NCI-H82 treated with DMSO at 0.1 percent for 48 hours (cell line): ENCODE data around the gene PLXDC2.
A peak's percentile ranks its signal among the peaks of the same experiment; 100 is the strongest.

Source experiments
- DNase-seq: peaks from one replicate; lab custom pipeline; 2025; ENCODE audit not compliant: unreplicated experiment; lab: John Stamatoyannopoulos, UW

PLXDC2 gene

DNA sequence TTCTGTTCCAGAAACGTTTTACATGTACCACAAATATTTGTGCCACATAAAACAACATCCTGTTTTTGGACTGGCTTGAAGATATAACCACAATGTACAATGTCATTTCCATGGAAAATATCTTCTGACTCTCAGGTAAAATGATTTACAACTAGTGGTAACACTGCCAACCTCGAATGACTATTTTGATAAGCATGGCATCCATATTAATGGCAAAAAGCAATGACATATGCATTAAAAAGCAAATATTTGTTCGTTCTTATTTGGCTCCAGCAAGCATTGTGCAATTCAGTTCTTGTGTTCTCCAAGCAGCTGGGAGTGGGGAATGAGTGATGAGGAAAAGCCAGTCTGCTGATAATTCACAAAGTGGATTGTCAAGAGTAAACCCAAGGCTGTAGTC lies 289.0 kb downstream of the PLXDC2 start:
- DNase-seq = no peak

GRCh38 chr10:20105931-20106330 lies 289.7 kb downstream of the PLXDC2 start:
- DNase-seq = no peak

- no peak for DNase-seq
Measured at GRCh38 chr10:20108021-20108420, 291.8 kb downstream of the PLXDC2 start.

DNA sequence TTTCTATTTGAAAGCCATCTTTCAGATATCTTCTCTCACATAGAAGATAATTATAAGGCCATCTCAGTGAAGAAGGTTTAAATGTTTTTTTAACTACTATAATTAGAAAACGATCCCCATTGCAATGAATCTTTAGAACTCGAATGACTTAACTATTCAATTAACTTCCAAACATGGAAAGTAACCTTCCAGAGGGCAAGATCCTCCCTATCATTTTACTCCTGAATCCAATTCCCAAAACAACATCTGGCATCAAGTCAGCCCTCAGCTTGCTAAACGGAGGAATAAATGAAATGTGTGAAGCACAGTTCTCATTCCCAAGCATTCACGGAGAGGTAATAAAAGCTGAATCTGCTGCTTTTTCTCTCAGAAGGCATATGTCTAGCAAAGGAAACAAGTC lies 293.4 kb downstream of the PLXDC2 start:
- DNase-seq = no peak

DNA sequence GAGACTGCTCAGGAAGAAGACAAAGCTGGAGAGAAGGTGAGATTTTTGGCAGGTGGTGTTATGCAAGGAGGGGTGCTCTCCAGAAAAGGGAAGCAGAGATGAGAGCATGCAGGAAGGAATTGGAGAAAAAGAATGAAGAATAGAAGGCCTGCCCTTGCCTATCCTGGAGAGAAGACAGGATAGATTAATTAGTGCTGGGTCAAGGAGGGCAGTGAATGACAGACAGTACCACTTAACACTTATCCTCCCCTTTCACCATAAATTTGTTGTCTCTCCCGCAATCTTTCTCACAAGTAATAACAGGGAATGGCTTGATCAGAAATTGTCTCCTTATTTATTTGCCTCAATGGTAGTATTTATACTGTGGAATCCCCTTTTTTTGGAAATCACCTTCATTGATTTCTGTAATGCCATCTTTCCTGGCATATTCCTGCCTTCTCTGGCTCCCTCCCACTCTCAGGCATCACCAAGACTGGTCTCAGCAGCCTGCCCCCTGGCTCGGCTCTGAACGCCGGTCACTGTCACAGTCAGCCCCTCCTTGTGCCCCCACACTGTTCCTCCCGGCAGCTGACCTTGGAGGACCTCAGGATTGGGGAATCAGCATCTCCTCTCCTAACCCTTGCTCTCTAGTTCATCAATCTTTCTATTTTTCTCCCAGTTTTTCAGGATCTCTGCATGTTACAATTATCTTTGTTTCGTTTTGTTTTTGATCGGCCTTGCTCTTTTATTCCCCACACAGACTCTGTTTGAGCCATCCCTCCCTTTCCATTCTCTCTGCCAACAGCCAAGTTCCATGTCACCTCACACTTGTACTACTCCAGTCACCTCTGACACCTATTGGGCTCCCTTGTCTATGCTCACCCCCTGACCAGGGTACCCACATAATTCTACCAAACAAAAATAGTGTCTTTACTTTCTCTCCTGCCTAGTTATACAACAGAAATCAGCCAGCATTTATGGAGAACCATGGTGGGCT lies 294.2 kb downstream of the PLXDC2 start:
- no peak for DNase-seq

DNA sequence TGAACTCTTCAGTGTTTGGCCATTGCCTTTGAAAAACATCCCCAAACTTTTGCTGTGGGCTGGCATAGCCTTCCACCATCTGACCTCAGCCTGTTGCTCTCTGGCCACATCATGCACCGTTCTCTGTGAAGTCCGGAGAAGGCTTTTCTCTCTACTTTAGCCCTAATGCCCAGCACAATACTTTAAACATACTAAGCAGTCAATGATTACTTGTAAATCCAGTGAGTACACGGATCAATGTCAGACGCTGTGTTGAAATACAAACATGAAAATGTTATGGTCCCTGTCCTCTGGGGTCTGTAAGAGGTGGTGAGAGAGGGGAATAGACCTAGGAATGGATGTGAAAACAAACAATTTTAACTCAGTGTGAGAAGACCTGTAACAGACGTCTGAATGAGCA lies 297.9 kb downstream of the PLXDC2 start:
- DNase-seq = no peak

DNA sequence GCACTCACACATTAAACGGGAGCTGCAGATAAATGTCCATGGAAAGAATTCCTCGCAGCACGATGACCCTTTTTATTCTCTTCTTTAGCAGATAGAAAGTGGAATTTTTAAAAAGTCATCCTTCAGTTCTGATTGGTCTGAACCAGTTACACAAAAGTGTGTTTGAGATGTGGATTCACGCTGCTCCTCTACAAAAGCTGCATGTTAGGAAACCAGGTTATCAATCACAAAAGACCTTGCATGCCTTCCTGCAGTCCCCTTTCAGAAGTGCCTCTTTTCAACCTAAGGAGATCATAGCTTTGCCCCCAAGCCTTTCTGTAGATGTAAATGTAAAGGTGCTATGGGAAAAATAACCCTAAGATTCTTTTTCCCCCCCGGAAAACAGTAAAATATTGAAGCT lies 299.7 kb downstream of the PLXDC2 start:
- DNase-seq = no peak

DNA sequence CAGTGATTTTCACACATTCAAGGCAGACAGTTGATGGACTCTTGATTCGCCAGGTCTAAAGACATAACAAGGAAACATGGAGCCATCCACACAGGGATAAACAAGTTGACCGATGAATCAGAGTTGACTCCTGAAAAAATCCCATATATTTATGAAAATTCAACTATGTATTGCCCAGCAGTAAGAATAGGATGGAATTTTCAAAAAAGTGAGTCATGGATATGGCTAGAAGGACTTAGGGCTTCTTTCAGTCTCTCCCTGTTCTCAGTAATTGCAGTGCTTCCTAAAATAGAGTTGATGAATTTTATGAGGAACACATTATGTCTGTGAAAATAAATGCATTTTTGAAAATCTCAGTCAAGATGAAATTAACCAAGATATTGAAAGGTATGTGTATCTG lies 301.2 kb downstream of the PLXDC2 start:
- no peak for DNase-seq

GRCh38 chr10:20118119-20118518 lies 301.9 kb downstream of the PLXDC2 start:
- no peak for DNase-seq

DNA sequence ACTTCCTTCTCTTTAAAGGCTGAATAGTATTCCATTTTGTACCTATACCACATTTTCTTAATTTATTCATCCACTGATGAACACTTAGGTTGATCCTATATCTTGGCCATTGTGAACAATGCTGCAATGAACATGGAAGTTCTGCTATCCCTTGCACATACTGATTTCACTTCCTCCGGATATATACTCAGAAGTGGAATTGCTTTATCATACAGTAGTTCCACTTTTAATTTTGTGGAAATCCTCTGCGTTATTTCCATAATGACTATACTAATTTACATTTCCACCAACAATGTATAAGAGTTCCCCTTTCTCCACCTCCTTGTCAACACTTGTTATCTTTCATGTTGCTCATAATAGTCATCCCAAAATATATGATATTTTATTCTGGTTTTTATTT lies 312.6 kb downstream of the PLXDC2 start:
- no peak for DNase-seq

DNA sequence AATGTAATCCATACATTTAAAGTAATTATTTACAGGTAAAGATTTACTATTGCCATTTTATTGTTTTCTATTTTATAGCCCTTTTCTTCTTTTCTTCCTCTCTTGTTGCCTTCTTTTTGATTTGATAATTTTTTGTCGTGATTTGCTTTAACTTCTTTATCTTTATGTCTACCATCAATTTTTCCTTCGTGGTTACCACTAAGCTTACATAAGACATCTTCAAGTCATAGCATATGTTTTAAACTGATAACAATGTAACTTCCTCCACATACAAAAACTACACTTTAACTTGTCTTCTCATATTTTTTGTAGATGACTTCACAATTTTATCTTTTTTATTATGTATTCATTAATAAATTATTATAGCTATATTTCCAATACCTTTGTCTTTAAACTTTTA lies 316.6 kb downstream of the PLXDC2 start:
- no peak for DNase-seq

DNA sequence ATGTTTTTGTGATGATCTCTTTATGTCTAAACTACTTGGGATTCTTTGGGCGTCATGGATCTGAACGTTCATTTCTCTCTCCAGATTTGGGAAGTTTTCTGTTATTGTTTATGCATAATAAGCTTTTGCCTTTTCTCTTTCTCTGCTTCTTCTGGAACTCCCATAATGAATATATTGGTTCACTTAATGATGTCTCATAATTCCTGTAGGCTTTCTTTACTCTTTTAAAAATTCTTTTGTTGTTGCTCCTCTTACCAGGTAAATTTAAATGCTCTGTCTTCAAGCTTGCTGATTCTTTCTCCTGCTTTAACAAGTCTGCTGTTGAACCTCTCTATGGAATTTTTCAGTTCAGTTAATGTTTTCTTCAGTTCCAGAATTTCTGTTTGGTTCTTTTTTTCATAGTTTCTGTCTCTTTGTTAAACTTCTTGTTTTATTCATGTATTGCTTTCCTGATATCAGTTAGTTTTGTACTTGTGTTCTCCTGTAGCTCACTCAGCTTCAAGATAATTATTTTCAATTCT lies 317.5 kb downstream of the PLXDC2 start:
- no peak for DNase-seq

DNA sequence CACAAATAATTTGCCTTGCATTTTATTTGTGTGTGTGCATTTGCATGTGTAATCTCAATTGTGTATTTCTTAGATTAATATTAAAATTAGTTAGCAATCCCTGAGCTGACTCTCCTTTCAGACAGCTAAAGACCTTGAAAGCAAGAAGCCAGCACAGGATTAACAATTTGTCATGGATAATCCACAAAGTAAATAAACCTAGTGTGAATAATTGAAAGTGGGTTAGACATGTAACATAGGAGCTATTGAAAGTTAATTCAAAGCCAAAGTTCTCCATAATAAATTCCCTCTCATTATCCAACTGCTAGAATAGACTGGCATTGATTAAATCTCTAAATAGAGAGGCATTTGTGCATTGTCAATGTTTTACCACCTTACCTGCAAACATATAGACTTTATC lies 326.1 kb downstream of the PLXDC2 start:
- peak; percentile 48 for DNase-seq

DNA sequence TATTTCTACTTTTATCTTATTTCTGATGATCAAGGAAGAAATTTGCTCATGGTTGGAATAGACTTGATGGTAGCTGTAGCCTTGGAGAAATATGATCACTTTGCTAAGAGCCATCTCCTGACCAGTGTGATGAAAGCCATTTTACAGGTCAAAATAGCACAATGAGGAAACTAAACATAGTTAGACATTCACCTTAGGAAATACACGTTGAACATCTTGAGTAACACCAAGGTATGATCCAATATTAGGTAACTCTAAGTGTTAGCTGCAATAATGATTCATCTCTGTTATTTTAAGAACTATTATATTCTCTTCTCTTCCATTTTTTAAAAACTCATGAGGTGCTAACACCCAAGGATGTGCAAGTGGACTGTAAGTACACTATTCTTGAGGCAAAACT lies 328.0 kb downstream of the PLXDC2 start:
- no peak for DNase-seq

DNA sequence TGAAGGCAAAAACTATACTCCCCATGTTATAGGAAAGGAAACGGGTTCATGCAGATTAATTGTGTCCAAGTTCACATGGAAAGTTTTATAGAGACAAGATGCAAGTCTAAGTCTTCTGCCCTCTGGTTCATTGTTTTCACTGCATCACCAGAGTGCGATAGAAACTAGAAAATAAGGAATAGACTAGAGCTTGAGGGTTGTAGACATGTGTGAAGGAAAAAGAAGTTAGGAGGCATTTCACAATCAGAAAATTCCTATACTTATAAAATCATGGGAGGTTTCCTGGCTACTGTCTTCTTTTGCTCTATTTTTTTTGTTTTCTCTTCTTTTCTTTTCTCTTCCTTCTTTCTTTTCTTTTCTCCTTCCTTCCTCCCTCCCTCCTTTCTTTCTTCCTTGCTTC lies 329.8 kb downstream of the PLXDC2 start:
- no peak for DNase-seq

GRCh38 chr10:20147684-20148083 lies 331.5 kb downstream of the PLXDC2 start:
- no peak for DNase-seq

DNA sequence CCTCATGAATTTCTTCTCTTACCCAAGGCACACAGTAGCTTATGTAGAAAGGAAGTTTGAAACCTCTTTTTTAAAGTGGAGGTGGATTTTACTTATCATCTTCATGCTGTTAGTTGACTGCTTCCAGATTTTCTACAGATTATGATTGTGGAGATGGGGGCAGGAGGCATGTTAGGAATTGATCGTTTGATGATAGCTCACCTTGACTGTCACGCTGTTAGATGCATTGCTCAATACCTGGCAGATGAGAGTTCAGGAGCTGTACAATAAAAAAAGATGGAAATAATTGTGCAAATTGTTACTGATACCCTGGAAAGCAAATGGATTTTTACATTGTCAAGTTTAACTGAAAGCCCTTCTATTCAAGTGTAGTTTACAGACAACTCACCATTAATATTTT lies 340.3 kb downstream of the PLXDC2 start:
- no peak for DNase-seq

GRCh38 chr10:20157314-20157713 lies 341.1 kb downstream of the PLXDC2 start:
- DNase-seq = no peak

GRCh38 chr10:20158086-20158485 lies 341.9 kb downstream of the PLXDC2 start:
- DNase-seq = no peak

DNA sequence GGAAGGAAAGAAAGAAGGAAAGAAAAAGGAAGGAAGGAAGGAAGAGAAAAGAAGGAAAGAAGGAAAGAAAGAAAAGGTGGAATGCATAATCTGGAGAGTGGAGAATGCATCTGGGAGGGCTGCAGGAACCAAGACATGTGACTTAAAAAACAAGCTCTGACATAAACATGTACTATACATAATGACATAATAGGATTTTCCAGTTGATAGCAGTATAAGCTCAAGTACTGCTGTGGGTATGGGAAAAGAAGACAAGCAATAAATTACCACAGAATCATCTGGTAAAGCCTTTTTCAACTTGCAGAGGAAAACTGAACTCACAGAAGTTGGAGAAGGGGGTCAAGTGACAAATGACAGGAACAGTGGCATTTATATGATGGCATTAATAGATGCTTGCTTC lies 345.9 kb downstream of the PLXDC2 start:
- peak; percentile 86 for DNase-seq

- no peak for DNase-seq
Measured at GRCh38 chr10:20166096-20166675, 350.0 kb downstream of the PLXDC2 start.

GRCh38 chr10:20170661-20171060 lies 354.4 kb downstream of the PLXDC2 start:
- no peak for DNase-seq
